GM12801 (cell line): Measurements from ENCODE around the gene CHCHD1.

Source experiments
- TF ChIP-seq, protein P1 (sequence below): IDR thresholded peaks from one replicate; pipeline ENCODE4 v1.5.1; 2011; ENCODE audit warnings: control low read depth; ENCODE audit not compliant: insufficient read length; ENCODE audit errors: extremely low read depth

CHCHD1 gene

DNA sequence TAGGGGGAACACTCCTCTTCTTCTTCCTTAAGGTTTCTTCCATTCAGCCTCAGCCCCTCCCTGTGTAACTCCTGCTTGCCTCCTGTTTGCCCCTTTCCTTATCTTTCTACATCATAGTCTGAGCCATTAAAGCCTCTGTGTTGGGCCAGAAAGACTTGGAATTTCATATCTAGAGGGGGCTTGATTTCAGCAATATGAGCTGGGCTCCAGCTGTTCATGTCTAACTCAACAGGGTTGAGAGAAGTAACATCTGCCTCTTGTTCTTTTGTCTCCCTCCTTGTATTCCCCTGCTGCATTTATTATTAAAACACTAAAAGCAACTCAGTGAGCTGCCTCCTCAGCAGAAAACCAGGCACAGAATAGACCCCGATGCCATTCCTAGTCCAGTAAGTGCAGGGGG is 20.1 kb upstream of the CHCHD1 start:
- TF ChIP-seq, protein P1, sequence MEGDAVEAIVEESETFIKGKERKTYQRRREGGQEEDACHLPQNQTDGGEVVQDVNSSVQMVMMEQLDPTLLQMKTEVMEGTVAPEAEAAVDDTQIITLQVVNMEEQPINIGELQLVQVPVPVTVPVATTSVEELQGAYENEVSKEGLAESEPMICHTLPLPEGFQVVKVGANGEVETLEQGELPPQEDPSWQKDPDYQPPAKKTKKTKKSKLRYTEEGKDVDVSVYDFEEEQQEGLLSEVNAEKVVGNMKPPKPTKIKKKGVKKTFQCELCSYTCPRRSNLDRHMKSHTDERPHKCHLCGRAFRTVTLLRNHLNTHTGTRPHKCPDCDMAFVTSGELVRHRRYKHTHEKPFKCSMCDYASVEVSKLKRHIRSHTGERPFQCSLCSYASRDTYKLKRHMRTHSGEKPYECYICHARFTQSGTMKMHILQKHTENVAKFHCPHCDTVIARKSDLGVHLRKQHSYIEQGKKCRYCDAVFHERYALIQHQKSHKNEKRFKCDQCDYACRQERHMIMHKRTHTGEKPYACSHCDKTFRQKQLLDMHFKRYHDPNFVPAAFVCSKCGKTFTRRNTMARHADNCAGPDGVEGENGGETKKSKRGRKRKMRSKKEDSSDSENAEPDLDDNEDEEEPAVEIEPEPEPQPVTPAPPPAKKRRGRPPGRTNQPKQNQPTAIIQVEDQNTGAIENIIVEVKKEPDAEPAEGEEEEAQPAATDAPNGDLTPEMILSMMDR, result no peak

DNA sequence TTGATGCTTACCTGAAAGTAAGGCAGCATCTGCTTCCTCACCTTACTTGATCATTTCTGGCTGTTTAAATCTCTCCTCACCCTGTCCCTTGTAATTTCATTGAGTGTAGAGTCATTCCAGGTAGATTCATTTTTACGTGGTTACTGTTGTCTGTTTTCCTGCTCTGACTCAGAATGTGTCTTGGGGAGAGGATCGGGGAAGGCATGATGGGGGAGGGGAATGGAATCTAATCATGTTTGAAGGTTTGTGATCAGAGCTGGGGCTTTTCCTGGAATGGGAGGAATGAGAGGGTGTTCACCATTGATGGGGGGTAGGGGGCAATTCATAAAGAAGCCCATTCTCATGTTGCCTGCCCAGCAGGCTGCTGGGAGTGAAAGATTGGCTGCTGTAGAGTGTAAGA is 18.9 kb upstream of the CHCHD1 start:
- TF ChIP-seq, protein P1, result no peak

DNA sequence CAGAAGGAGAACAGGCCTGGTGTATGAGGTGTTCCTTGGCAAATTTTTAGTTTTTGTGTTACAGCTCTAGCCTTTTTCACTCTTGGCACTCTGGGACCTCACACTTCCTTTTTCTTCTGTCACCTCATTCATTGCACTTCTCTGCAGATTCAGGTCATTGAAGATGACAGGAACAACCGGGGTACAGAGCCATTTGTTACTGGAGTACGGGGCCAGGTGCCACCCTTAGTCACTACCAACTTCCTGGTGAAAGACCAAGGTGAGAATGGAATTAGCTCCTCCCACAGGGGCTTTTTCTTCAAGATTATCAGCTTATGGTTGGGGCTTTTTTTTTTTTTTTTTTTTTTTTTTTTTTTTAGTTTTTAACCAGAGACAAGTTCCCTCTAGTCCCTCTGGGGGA is 18.5 kb upstream of the CHCHD1 start:
- TF ChIP-seq, protein P1, result no peak

DNA sequence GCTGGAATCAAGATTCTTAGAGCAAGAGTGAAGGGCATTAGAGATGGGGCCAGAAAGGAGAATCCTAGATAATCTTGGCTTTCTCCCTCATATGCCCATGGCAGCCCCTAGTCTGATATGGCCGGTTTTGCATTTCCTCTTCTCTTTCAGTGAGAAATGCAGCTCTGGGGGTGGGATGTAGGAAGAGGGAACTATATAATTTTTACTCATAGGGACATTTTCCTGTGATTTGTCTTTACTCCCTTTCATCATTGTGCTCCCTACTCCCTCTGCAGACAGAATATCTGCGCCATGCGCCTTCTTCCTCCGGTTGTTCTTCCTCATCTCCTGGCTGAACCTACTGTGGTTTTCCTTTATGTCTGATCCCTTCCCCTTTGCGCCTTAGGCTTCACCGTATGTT is 16.8 kb upstream of the CHCHD1 start:
- TF ChIP-seq, protein P1, result no peak

DNA sequence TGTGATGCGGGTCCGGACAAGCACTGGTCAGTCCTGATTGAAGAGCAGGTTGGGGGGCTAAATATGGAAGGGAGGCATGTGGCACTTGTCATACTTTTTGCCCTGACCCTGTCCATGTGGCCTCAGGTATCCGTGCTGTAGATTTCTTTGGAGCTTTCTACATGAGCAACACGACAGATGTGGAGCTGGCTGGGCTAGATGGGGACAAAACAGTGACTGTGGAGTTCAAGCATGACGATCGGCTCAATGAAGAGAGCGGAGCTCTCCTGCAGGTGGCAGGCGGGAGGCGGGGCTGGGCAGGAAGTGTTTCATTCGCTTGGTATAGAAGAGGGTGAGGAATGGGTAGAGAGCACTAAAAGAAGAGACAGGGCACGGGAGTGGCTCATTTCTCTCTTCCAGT is 13.0 kb upstream of the CHCHD1 start:
- TF ChIP-seq, protein P1, result no peak

DNA sequence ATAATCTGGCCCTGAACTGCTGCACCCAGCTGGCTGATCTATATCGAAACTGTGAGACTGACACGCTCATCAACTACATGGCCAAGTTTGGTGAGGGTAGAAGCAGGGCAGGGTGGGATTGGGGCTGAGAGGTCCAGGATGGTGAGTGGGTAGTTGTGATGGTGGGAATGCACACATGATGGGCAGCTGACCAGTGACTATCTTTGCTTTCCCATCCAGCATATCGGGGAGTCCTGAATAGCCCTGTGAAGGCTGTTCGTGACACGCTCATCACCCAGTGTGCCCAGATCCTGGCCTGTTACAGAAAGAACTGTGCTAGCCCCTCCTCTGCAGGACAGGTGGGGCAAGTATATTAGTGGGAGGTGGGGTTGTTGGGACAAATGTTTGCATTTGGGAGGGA is 12.5 kb upstream of the CHCHD1 start:
- TF ChIP-seq, protein P1, result no peak

DNA sequence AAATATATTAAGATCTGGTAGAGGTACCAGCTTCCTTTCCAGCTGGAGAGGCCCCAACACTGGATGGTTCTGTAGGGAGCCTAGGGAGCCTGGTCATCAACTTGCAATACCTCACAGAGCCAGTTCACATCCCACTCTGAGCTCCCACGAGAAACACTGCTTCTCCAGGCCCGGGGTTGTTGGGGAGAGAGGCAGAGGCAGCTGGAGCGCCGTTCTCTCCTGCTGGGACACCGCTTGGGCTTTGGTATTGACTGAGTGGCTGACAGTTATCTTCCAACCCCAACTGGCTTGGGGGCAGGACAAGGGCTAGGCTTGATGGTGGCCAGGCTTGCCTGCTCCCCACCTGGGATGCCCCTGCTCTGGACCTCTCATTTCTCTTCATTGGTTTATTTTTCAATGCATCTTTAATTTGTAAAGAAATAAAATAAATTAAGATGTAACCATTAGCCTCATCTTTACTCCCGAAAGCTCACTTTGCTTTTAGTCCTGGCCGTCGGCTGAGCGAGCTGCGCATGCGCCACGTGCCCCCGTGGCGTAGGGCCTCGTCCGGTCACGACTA is 10.0 kb upstream of the CHCHD1 start:
- TF ChIP-seq, protein P1, result no peak
